GM12878 (cell line): Measurements from ENCODE around the gene NRXN3. TPM values are rescaled to one million over a fixed set of nuclear protein-coding genes. Genes with fewer than 3 reads are reported as not detected.

Source experiments
- ATAC-seq: fragments of 200-7000 bp; cut with Tn5 transposase; 3 replicates; pipeline ENCODE4 v1.9.1; 2020; ENCODE audit warnings: mild to moderate bottlenecking, moderate library complexity
- BruUV-seq: library from RNA; stranded (reverse); fragments of 400-500 nt; replicated peaks from 2 replicates; lab custom pipeline; 2021; lab: Mats Ljungman, UMichigan
- CTCF ChIA-PET: fragments of 300-600 bp; sonication (Branson Sonifier 250); formaldehyde crosslinking; extraction: SDS; loops from one replicate; lab custom pipeline; 2021; ENCODE audit warnings: inconsistent platforms; lab: Yijun Ruan, JAX
- POLR2A ChIA-PET: fragments of 350-600 bp; formaldehyde crosslinking; extraction: SDS; loops from one replicate; lab custom pipeline; 2021; ENCODE audit warnings: inconsistent platforms; lab: Charles Lee
- RAD21 ChIA-PET: fragments of 300-600 bp; sonication (Branson Sonifier 250); formaldehyde crosslinking; loops from one replicate; lab custom pipeline; 2023; ENCODE audit warnings: antibody characterized with exemption; ENCODE audit not compliant: unreplicated experiment; lab: Charles Lee
- SMC1A ChIA-PET: fragments of 300-600 bp; sonication (Branson Sonifier 250); formaldehyde crosslinking; loops from one replicate; lab custom pipeline; 2023; ENCODE audit not compliant: unreplicated experiment, uncharacterized antibody; lab: Charles Lee
- DNase-seq: peaks from one replicate; pipeline ENCODE4 v3.0.0-alpha.2; 2011; ENCODE audit warnings: low read depth, low spot score
- FAIRE-seq: peaks from 3 replicates; lab custom pipeline; 2011; peaks lifted over from hg19 to GRCh38; lab: Jason Lieb, UNC
- H2AFZ ChIP-seq: 2 replicates; pipeline ENCODE4 v1.6.0; 2011; ENCODE audit warnings: low read depth, low read length, control low read depth; ENCODE audit not compliant: control insufficient read depth
- H3K27ac ChIP-seq: 2 replicates; pipeline ENCODE4 v1.5.1; 2011; ENCODE audit warnings: control low read depth; ENCODE audit not compliant: control insufficient read depth, insufficient read depth
- H3K27me3 ChIP-seq, 2 experiments: replicated peaks in 1 of 2; 2 replicates each; pipeline versions ENCODE4 v1.6.0 to v1.6.1; 2011; ENCODE audit warnings: low read length in 1 of 2; ENCODE audit not compliant: control insufficient read depth in 2 of 2, insufficient read depth in 2 of 2
- H3K36me3 ChIP-seq, 2 experiments: 2 replicates each; pipeline ENCODE4 v1.5.1; 2011; ENCODE audit warnings: low read length in 1 of 2; ENCODE audit not compliant: control insufficient read depth in 2 of 2, insufficient read depth in 2 of 2
- H3K4me1 ChIP-seq: 2 replicates; pipeline ENCODE4 v1.6.1; 2011; ENCODE audit warnings: mild to moderate bottlenecking, low read length, moderate library complexity, mixed read lengths; ENCODE audit not compliant: control insufficient read depth, insufficient read depth
- H3K4me2 ChIP-seq: 2 replicates; pipeline ENCODE4 v1.6.0; 2011; ENCODE audit warnings: control low read depth; ENCODE audit not compliant: control insufficient read depth, insufficient read depth
- H3K4me3 ChIP-seq: fragments of 200-600 bp; sonication (generic); 2 replicates; pipeline ENCODE4 v1.5.1; 2016
- H3K79me2 ChIP-seq: 2 replicates; pipeline ENCODE4 v1.6.0; 2011; ENCODE audit warnings: low read length; ENCODE audit not compliant: control insufficient read depth, insufficient read depth
- H3K9ac ChIP-seq: 2 replicates; pipeline ENCODE4 v1.8.0; 2011; ENCODE audit warnings: low read length, control low read depth, mixed read lengths; ENCODE audit not compliant: control insufficient read depth, insufficient read depth
- H3K9me3 ChIP-seq: replicated peaks from 3 replicates; pipeline ENCODE4 v1.5.1; 2011; ENCODE audit warnings: mild to moderate bottlenecking, low read length; ENCODE audit not compliant: control insufficient read depth, insufficient read depth
- H4K20me1 ChIP-seq: 2 replicates; pipeline ENCODE4 v1.6.0; 2011; ENCODE audit not compliant: control insufficient read depth, insufficient read depth
- ATF7 ChIP-seq: fragments of 450-650 bp; IDR thresholded peaks from 2 replicates; pipeline ENCODE4 v1.6.1; 2016; ENCODE audit warnings: low read depth, mild to moderate bottlenecking
- CUX1 ChIP-seq: IDR thresholded peaks from 2 replicates; pipeline ENCODE4 v1.6.1; 2012; ENCODE audit warnings: improper control_type of control experiment, low read depth, low read length; ENCODE audit not compliant: insufficient replicate concordance
- KLF5 ChIP-seq: fragments of 450-650 bp; IDR thresholded peaks from 2 replicates; pipeline ENCODE4 v1.6.1; 2014; ENCODE audit warnings: mild to moderate bottlenecking; ENCODE audit not compliant: partially characterized antibody
- MEF2B ChIP-seq: fragments of 450-650 bp; IDR thresholded peaks from 2 replicates; pipeline ENCODE4 v1.6.1; 2018; ENCODE audit warnings: mild to moderate bottlenecking, moderate library complexity; ENCODE audit not compliant: partially characterized antibody, poor library complexity, severe bottlenecking
- PAX5 ChIP-seq: IDR thresholded peaks from 2 replicates; pipeline ENCODE4 v1.6.1; 2011; ENCODE audit warnings: low read depth, low read length, borderline replicate concordance
- RUNX3 ChIP-seq: IDR thresholded peaks from 2 replicates; pipeline ENCODE4 v1.6.1; 2012; ENCODE audit warnings: low read length, inconsistent platforms
- USF2 ChIP-seq: IDR thresholded peaks from 2 replicates; pipeline ENCODE4 v1.6.1; 2011; ENCODE audit warnings: low read depth, low read length, improper control_type of control experiment, borderline replicate concordance
- YY1 ChIP-seq: IDR thresholded peaks from 2 replicates; pipeline ENCODE4 v1.6.1; 2011; ENCODE audit warnings: low read depth, mild to moderate bottlenecking, low read length
- ZNF274 ChIP-seq: IDR thresholded peaks from one replicate; pipeline ENCODE4 v1.8.0; 2011; ENCODE audit not compliant: insufficient read length, insufficient read depth
- ZNF592 ChIP-seq: fragments of 450-650 bp; IDR thresholded peaks from 2 replicates; pipeline ENCODE4 v1.6.1; 2017; ENCODE audit warnings: mild to moderate bottlenecking, moderate library complexity
- ZNF622 ChIP-seq: fragments of 450-650 bp; IDR thresholded peaks from 2 replicates; pipeline ENCODE4 v1.6.1; 2017; ENCODE audit warnings: mild to moderate bottlenecking, inconsistent platforms
- ZSCAN29 ChIP-seq: fragments of 450-650 bp; IDR thresholded peaks from 2 replicates; pipeline ENCODE4 v1.6.1; 2017; ENCODE audit warnings: mild to moderate bottlenecking, moderate library complexity
- WGBS: methylation state at CpG from one replicate; pipeline ENCODE4 v1.1.6; 2016; ENCODE audit warnings: low lambda C conversion rate; ENCODE audit not compliant: insufficient replicate concordance, insufficient coverage; ENCODE audit errors: missing lambda C conversion rate; 5-methylcytosine and 5-hydroxymethylcytosine counted together
- in situ Hi-C: fragments of 300-500 bp; cut with MboI; formaldehyde crosslinking; loops from 9 replicates; pipeline ENCODE4 v1.14.3; 2018; ENCODE audit warnings: mixed read lengths
- intact Hi-C: fragments of 100-400 bp; cut with micrococcal nuclease; formaldehyde crosslinking; loops from one replicate; pipeline ENCODE4 v1.14.2; 2022; ENCODE audit not compliant: unreplicated experiment
- polyA plus RNA-seq, 11 experiments: library from polyadenylated mRNA; depleted of rRNA in 4 of 11; unstranded in 6 of 11; stranded (reverse) in 5 of 11; fragments of >200 nt; fragmentation: Nextera tagmentation in 4 of 11; fragmentation: Illumina TruSeq in 1 of 11; extraction: Ambion mirVana in 4 of 11; extraction: Trizol in 1 of 11; gene quantifications; 1 replicate in 1 of 11; 2 replicates in 10 of 11; pipeline versions ENCODE4 v1.2.1 to v1.2.3, GENCODE V29; 2011 to 2016; ENCODE audit warnings: inconsistent platforms in 2 of 11, missing spikeins in 2 of 11, low read depth in 1 of 11
- total RNA-seq, 4 experiments: library from RNA; depleted of rRNA in 3 of 4; stranded (reverse); fragments of >200 nt in 3 of 4; fragmentation: Illumina TruSeq in 1 of 4; extraction: Trizol in 1 of 4; gene quantifications; 2 replicates each; pipeline versions ENCODE4 v1.2.1 to v1.2.3, GENCODE V29; 2013 to 2021

Gene NRXN3
- total and polyA plus RNA-seq, 10 of the 15 experiments (the other 5 are each of a cell fraction or from before 2014, with no cell fraction given), result 0.52 to 3.3 (median 1.4) TPM

- Histone ChIP-seq H4K20me1 (no peaks in the 10 kb centered on the region), H3K4me3 (no peak overlapping the region), H3K27ac (no peak overlapping the region), H3K36me3 (no peaks in the 10 kb centered on the region), H3K4me2 (no peak overlapping the region), H3K79me2 (no peaks in the 10 kb centered on the region), H3K27me3 (no peaks in the 10 kb centered on the region), H3K9me3 (no peaks in the 10 kb centered on the region), H2AFZ (no peak overlapping the region), H3K4me1 (no peaks in the 10 kb centered on the region), H3K9ac (no peak overlapping the region)
- in situ Hi-C loops, result no loop called here
- SMC1A ChIA-PET, result no interaction called here
- 31% methylated on average over 4 of the region's 4 CpGs for WGBS
- intact Hi-C loops, result no loop called here
- DNase-seq (no peak), ATAC-seq (no peak), FAIRE-seq (no peak)
- TF ChIP-seq ZSCAN29, result no peak
- TF ChIP-seq ZNF274, result no peak
- TF ChIP-seq ZNF592, result no peak
- no peak for TF ChIP-seq ZNF622
- TF ChIP-seq PAX5, result no peak
- TF ChIP-seq YY1, result no peak
- TF ChIP-seq CUX1, result no peak
- no peak for TF ChIP-seq USF2
- TF ChIP-seq RUNX3, result no peak
- TF ChIP-seq MEF2B, result no peak
- TF ChIP-seq ATF7, result no peak
- TF ChIP-seq KLF5, result no peak
- POLR2A ChIA-PET, result no interaction called here
- BruUV-seq, result no TSS peak
- CTCF ChIA-PET, result no interaction called here
- RAD21 ChIA-PET, result no interaction called here
Measured at GRCh38 chr14:79890527-79890926, 1720.4 kb downstream of the NRXN3 start.
